Activated T-helper 17 cell treated with anti-CD3 and anti-CD28 coated beads, Interleukin-2, amount 50 U/mL, for 72 hours (primary cell): ENCODE results near the gene RRAGB. TPM values are rescaled to one million over a fixed set of nuclear protein-coding genes. Genes with fewer than 3 reads are reported as not detected.
A peak's percentile ranks its signal among the peaks of the same experiment; 100 is the strongest.
"Not testable (repeated sequence)": the region's sequence is repeated elsewhere in the genome, so short reads cannot be mapped to it uniquely, and the experiment has no call there.

Source experiments
- ATAC-seq: fragments of 150-1000 bp; cut with Tn5 transposase; replicated peaks from 2 replicates; pipeline ENCODE4 v1.10.0; 2021; ENCODE audit warnings: mild to moderate bottlenecking, moderate library complexity
- H3K27ac Mint-ChIP-seq: one replicate; pipeline ENCODE4 v1.8.0; 2022; ENCODE audit warnings: mixed read lengths
- H3K27me3 Mint-ChIP-seq: one replicate; pipeline ENCODE4 v1.8.0; 2022; ENCODE audit warnings: mixed read lengths
- H3K36me3 Mint-ChIP-seq: one replicate; pipeline ENCODE4 v1.8.0; 2022; ENCODE audit warnings: low read depth, mild to moderate bottlenecking, mixed read lengths
- H3K4me1 Mint-ChIP-seq: one replicate; pipeline ENCODE4 v1.8.0; 2022; ENCODE audit warnings: mixed read lengths
- H3K4me3 Mint-ChIP-seq: one replicate; pipeline ENCODE4 v1.8.0; 2022; ENCODE audit warnings: mild to moderate bottlenecking, mixed read lengths
- H3K9me3 Mint-ChIP-seq: one replicate; pipeline ENCODE4 v1.8.0; 2022; ENCODE audit warnings: mixed read lengths
- total RNA-seq, 2 donors: library from RNA; stranded (reverse); gene quantifications; one replicate each; pipeline ENCODE4 v1.2.3, GENCODE V29; 2022

Gene RRAGB
- 1 to 10 TPM; 7.3 to 10.0 TPM for total RNA-seq

GRCh38 chrX:55717521-55718497 lies at the start of gene RRAGB:
RRAGB (plus strand) TSS chrX:55717749; CDS start chrX:55718328, 579 bp downstream.
- no peaks in the 10 kb centered on the region for H3K9me3 Mint-ChIP-seq
- H3K4me3 Mint-ChIP-seq: peak within 1 kb of the TSS; percentile 88
- ATAC-seq: peak; percentile 97
- peaks cover 9% of the 10 kb centered on the region for H3K4me1 Mint-ChIP-seq
- no peaks in the 10 kb centered on the region for H3K36me3 Mint-ChIP-seq
- H3K27ac Mint-ChIP-seq: peak within 1 kb of the TSS; percentile 90
- no peaks in the 10 kb centered on the region for H3K27me3 Mint-ChIP-seq

- no peaks in the 10 kb centered on the region for H3K27me3 Mint-ChIP-seq
- no peak overlapping the region for H3K27ac Mint-ChIP-seq
- peaks cover 4% of the 10 kb centered on the region for H3K9me3 Mint-ChIP-seq
- no peaks in the 10 kb centered on the region for H3K4me1 Mint-ChIP-seq
- no peak for ATAC-seq
- no peaks in the 10 kb centered on the region for H3K36me3 Mint-ChIP-seq
- no peak overlapping the region for H3K4me3 Mint-ChIP-seq
Observed at GRCh38 chrX:55668084-55668483, 49.5 kb upstream of the RRAGB start.

- not testable (repeated sequence) for ATAC-seq, H3K4me3 Mint-ChIP-seq, H3K36me3 Mint-ChIP-seq, H3K4me1 Mint-ChIP-seq, H3K27ac Mint-ChIP-seq, H3K9me3 Mint-ChIP-seq, H3K27me3 Mint-ChIP-seq
Observed at GRCh38 chrX:55688579-55688978, 29.0 kb upstream of the RRAGB start.

- Mint-ChIP-seq H3K36me3 (no peaks in the 10 kb centered on the region), H3K27ac (no peak overlapping the region), H3K9me3 (no peaks in the 10 kb centered on the region), H3K4me3 (peak overlapping the region; percentile 67), H3K4me1 (peaks cover 8% of the 10 kb centered on the region), H3K27me3 (no peaks in the 10 kb centered on the region)
- peak; percentile 64 for ATAC-seq
Observed at GRCh38 chrX:55695227-55696018, 22.1 kb upstream of the RRAGB start.

GRCh38 chrX:55697381-55697780 lies 20.2 kb upstream of the RRAGB start:
- H3K4me1 Mint-ChIP-seq: peaks cover 8% of the 10 kb centered on the region
- no peak for ATAC-seq

GRCh38 chrX:55702671-55703070 lies 14.9 kb upstream of the RRAGB start:
- no peak for ATAC-seq
- no peaks in the 10 kb centered on the region for H3K27me3 Mint-ChIP-seq
- no peaks in the 10 kb centered on the region for H3K4me1 Mint-ChIP-seq
- peaks cover 4% of the 10 kb centered on the region for H3K9me3 Mint-ChIP-seq
- H3K4me3 Mint-ChIP-seq: no peak overlapping the region
- no peaks in the 10 kb centered on the region for H3K36me3 Mint-ChIP-seq
- H3K27ac Mint-ChIP-seq: no peak overlapping the region

More at GRCh38 chrX:55697381-55697780, 20.2 kb upstream of the RRAGB start:
- H3K27me3 Mint-ChIP-seq: no peaks in the 10 kb centered on the region
- H3K27ac Mint-ChIP-seq: no peak overlapping the region
- no peak overlapping the region for H3K4me3 Mint-ChIP-seq
- no peaks in the 10 kb centered on the region for H3K36me3 Mint-ChIP-seq
- H3K9me3 Mint-ChIP-seq: no peaks in the 10 kb centered on the region

- H3K36me3 Mint-ChIP-seq, H3K27ac Mint-ChIP-seq: not testable (repeated sequence)
Observed at GRCh38 chrX:55703436-55703835, 14.1 kb upstream of the RRAGB start.

GRCh38 chrX:55705066-55705465 lies 12.5 kb upstream of the RRAGB start:
- not testable (repeated sequence) for H3K27me3 Mint-ChIP-seq, H3K27ac Mint-ChIP-seq, H3K4me1 Mint-ChIP-seq, H3K36me3 Mint-ChIP-seq, H3K9me3 Mint-ChIP-seq, ATAC-seq
- peak overlapping the region; percentile 38 for H3K4me3 Mint-ChIP-seq

More at GRCh38 chrX:55703436-55703835, 14.1 kb upstream of the RRAGB start:
- not testable (repeated sequence) for H3K9me3 Mint-ChIP-seq, ATAC-seq, H3K4me3 Mint-ChIP-seq, H3K27me3 Mint-ChIP-seq, H3K4me1 Mint-ChIP-seq

GRCh38 chrX:55709735-55710134 lies 7.8 kb upstream of the RRAGB start:
- Mint-ChIP-seq H3K27ac (no peak overlapping the region), H3K27me3 (no peaks in the 10 kb centered on the region), H3K9me3 (no peaks in the 10 kb centered on the region), H3K36me3 (no peaks in the 10 kb centered on the region), H3K4me3 (no peak overlapping the region), H3K4me1 (no peaks in the 10 kb centered on the region)
- ATAC-seq: no peak

- Mint-ChIP-seq H3K4me3 (no peak overlapping the region), H3K27ac (no peak overlapping the region), H3K4me1 (peaks cover 5% of the 10 kb centered on the region), H3K27me3 (no peaks in the 10 kb centered on the region), H3K36me3 (no peaks in the 10 kb centered on the region), H3K9me3 (no peaks in the 10 kb centered on the region)
- ATAC-seq: no peak
Observed at GRCh38 chrX:55710701-55711100, 6.8 kb upstream of the RRAGB start.

- Mint-ChIP-seq H3K27me3 (no peaks in the 10 kb centered on the region), H3K4me3 (no peak overlapping the region), H3K4me1 (peaks cover 5% of the 10 kb centered on the region), H3K27ac (no peak overlapping the region), H3K36me3 (no peaks in the 10 kb centered on the region), H3K9me3 (no peaks in the 10 kb centered on the region)
- ATAC-seq: no peak
Observed at GRCh38 chrX:55713631-55714030, 3.9 kb upstream of the RRAGB start.

- Mint-ChIP-seq H3K4me3 (no peak overlapping the region), H3K9me3 (no peaks in the 10 kb centered on the region), H3K4me1 (peaks cover 5% of the 10 kb centered on the region), H3K36me3 (no peaks in the 10 kb centered on the region), H3K27ac (no peak overlapping the region), H3K27me3 (no peaks in the 10 kb centered on the region)
- no peak for ATAC-seq
Observed at GRCh38 chrX:55714161-55714560, 3.4 kb upstream of the RRAGB start.

GRCh38 chrX:55715847-55716246 lies 1.7 kb upstream of the RRAGB start:
- peaks cover 5% of the 10 kb centered on the region for H3K4me1 Mint-ChIP-seq
- H3K9me3 Mint-ChIP-seq: no peaks in the 10 kb centered on the region
- no peaks in the 10 kb centered on the region for H3K27me3 Mint-ChIP-seq
- H3K36me3 Mint-ChIP-seq: no peaks in the 10 kb centered on the region
- ATAC-seq: no peak
- no peak overlapping the region for H3K4me3 Mint-ChIP-seq
- H3K27ac Mint-ChIP-seq: no peak overlapping the region

GRCh38 chrX:55716937-55717336 lies 612 bp upstream of the RRAGB start:
- Mint-ChIP-seq H3K9me3 (no peaks in the 10 kb centered on the region), H3K4me3 (peak overlapping the region; percentile 88), H3K36me3 (no peaks in the 10 kb centered on the region), H3K27ac (peak overlapping the region; percentile 90), H3K4me1 (peaks cover 5% of the 10 kb centered on the region), H3K27me3 (no peaks in the 10 kb centered on the region)
- no peak for ATAC-seq

GRCh38 chrX:55731826-55732225 lies 14.3 kb downstream of the RRAGB start:
- Mint-ChIP-seq H3K27ac (no peak overlapping the region), H3K9me3 (peaks cover 4% of the 10 kb centered on the region), H3K4me1 (no peaks in the 10 kb centered on the region)

More at GRCh38 chrX:55731826-55732225, 14.3 kb downstream of the RRAGB start:
- no peak for ATAC-seq
- Mint-ChIP-seq H3K27me3 (no peaks in the 10 kb centered on the region), H3K4me3 (no peak overlapping the region), H3K36me3 (peaks cover 62% of the 10 kb centered on the region)
